ENCODE results near the gene GOLT1B.

Gene GOLT1B

DNA sequence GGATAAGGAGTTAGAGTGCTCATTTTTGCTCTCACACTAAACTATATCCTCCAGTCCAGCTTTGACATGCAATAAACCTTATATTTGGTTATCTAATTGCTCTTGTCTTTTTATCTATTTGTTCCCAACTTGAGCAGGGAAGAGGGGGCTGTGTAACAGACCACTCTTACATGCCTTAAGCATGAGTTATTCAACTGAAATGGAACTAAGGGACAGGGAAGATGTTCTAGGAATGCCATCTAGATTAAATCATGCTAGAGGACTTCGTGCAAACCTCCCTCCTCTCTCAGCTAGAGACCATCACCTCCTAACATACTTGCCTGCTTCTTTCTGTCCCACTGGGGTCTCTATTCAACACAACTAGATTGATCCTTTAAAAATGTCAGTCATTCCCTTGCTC, 45.1 kb downstream of the GOLT1B start:
- no peak for TF ChIP-seq CTCF (IDR thresholded peaks at IDR 0.05; ENCODE audit: insufficient read depth, low read depth, low read length, missing control alignments)
- no peak overlapping the region for H3K4me3 ChIP-seq (ENCODE audit: low read depth, low read length)

DNA sequence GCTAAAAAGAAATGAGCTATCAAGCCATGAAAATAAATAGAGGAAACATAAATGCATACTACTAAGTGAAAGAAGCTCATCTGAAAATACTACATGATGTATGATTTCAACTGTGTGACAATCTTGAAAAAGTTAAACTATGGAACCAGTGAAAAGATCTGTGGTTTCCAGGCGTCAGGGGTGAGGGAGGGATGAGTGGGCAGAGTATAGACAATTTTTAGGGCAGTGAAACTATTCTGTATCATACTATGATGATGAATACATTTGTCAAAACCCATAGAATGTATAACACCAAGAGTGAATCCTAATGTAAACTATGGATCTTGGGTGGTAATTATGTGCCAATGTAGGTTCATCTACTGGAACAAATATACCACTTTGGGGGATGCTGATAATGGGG, 45.8 kb downstream of the GOLT1B start:
- H3K4me3 ChIP-seq (ENCODE audit: low read depth, low read length) = no peak overlapping the region
- no peak for DNase-seq (ENCODE audit: low read depth)
- no peak for TF ChIP-seq CTCF (IDR thresholded peaks at IDR 0.05; ENCODE audit: insufficient read depth, low read depth, low read length, missing control alignments)

More for the DNA sequence above, 45.1 kb downstream of the GOLT1B start:
- DNase-seq (ENCODE audit: low read depth) = no peak

DNA sequence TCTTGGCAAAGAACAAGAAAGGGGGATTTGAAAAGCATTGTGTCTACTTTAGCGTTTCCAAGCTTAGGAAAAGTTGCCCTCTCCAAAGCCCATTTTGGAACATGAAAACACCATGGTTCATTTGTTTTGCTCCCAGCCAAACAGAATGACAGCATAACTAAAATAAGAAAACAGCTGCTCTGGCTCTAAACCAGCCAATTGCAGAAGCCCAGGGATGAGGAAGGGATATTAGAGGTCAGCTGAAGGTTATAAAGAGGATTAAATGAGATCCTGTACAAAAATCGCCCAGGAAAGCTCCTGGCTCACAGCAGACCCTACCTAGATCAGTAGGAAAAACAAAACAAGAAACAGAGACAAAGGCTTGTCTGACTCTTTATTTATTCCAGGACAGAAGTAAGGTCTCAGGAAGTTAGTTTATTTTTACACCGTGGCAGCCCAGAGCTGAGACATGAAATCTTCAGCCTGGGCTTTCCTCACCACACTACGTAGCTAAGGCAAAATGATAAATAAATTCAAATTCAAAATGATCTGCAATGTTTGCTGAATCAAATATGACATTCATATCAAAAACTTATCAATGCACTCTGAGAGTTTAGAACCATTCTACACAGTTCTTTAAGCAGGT, 50.4 kb downstream of the GOLT1B start:
- DNase-seq (ENCODE audit: low read depth) = no peak
- no peak overlapping the region for H3K4me3 ChIP-seq (ENCODE audit: low read depth, low read length)
- no peak for TF ChIP-seq CTCF (IDR thresholded peaks at IDR 0.05; ENCODE audit: insufficient read depth, low read depth, low read length, missing control alignments)

- no peak overlapping the region for H3K4me3 ChIP-seq (ENCODE audit: low read depth, low read length)
- no peak for TF ChIP-seq CTCF (IDR thresholded peaks at IDR 0.05; ENCODE audit: insufficient read depth, low read depth, low read length, missing control alignments)
- DNase-seq (ENCODE audit: low read depth) = no peak
Observed at GRCh38 chr12:21552635-21553328, 51.2 kb downstream of the GOLT1B start.

GRCh38 chr12:21553329-21553675, 51.7 kb downstream of the GOLT1B start:
- H3K4me3 ChIP-seq (ENCODE audit: low read depth, low read length) = no peak overlapping the region
- DNase-seq (ENCODE audit: low read depth) = no peak
- no peak for TF ChIP-seq CTCF (IDR thresholded peaks at IDR 0.05; ENCODE audit: insufficient read depth, low read depth, low read length, missing control alignments)

DNA sequence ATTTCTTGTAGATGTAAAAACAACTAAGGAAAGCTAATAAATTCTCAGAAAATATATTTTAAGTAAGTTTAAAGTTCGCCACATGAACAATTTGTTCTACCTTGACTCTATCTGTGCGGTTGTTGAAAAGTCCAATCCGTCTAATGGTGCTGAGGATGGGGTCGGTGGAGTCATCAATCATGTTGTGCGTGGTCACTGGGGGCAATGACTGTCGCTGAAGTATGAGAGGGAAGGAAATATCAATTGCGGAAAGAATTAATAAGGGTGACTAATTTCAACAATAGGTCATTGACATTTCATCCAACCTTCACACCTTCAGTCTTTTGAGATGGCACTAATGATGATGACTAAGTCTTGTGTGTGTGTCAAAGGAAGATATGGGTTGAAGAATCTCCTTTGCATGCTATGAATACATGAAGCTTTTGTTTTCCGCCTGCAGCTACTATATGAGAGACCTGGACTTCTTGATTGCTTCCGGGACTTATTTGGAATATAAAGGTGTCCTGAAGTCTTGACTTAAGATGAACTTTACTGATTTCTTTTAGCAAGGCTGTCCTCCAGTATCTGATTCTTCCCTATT, 56.6 kb downstream of the GOLT1B start:
- DNase-seq (ENCODE audit: low read depth) = no peak
- no peak overlapping the region for H3K4me3 ChIP-seq (ENCODE audit: low read depth, low read length)
- TF ChIP-seq CTCF (IDR thresholded peaks at IDR 0.05; ENCODE audit: insufficient read depth, low read depth, low read length, missing control alignments) = no peak

Measured in GM12865 (cell line).